Endodermal cell (in vitro differentiated cells): ENCODE measurements around the gene MAP3K2. TPM values are rescaled to one million over a fixed set of nuclear protein-coding genes. Genes with fewer than 3 reads are reported as not detected.

Experiments used
- DNase-seq: peaks from one replicate; pipeline ENCODE4 v3.0.0-alpha.2; 2017
- H3K27ac ChIP-seq: 2 replicates; pipeline ENCODE4 v1.5.1; 2013; ENCODE audit warnings: mild to moderate bottlenecking, low read depth, low read length, moderate library complexity
- H3K27me3 ChIP-seq: 2 replicates; pipeline ENCODE4 v1.6.1; 2013; ENCODE audit warnings: mild to moderate bottlenecking, low read length, moderate library complexity; ENCODE audit not compliant: insufficient read depth, control insufficient read depth, poor library complexity, severe bottlenecking
- H3K36me3 ChIP-seq: 2 replicates; pipeline ENCODE4 v1.7.0; 2013; ENCODE audit warnings: mild to moderate bottlenecking, low read length, moderate library complexity; ENCODE audit not compliant: control insufficient read depth, insufficient read depth
- H3K4me1 ChIP-seq: one replicate; pipeline ENCODE4 v1.7.0; 2013; ENCODE audit warnings: low read length; ENCODE audit not compliant: control insufficient read depth, insufficient read depth
- H3K4me3 ChIP-seq: 2 replicates; pipeline ENCODE4 v1.5.1; 2013; ENCODE audit warnings: mild to moderate bottlenecking, low read length, moderate library complexity
- H3K9ac ChIP-seq: 2 replicates; pipeline ENCODE4 v1.6.1; 2013; ENCODE audit warnings: mild to moderate bottlenecking, low read length, moderate library complexity; ENCODE audit not compliant: poor library complexity, severe bottlenecking; ENCODE audit errors: extremely low read depth
- H3K9me3 ChIP-seq: 2 replicates; pipeline ENCODE4 v1.6.1; 2013; ENCODE audit warnings: mild to moderate bottlenecking, low read length, moderate library complexity; ENCODE audit not compliant: control insufficient read depth
- H3K27ac Mint-ChIP-seq: 2 replicates; pipeline ENCODE4 v1.8.0; 2020; ENCODE audit warnings: mixed read lengths
- H3K27me3 Mint-ChIP-seq: 2 replicates; pipeline ENCODE4 v1.8.0; 2021; ENCODE audit warnings: mild to moderate bottlenecking, mixed read lengths; ENCODE audit not compliant: insufficient read depth
- H3K36me3 Mint-ChIP-seq: 2 replicates; pipeline ENCODE4 v1.8.0; 2020; ENCODE audit warnings: low read depth, mixed read lengths
- H3K4me1 Mint-ChIP-seq: 2 replicates; pipeline ENCODE4 v1.8.0; 2020; ENCODE audit warnings: mixed read lengths
- H3K4me3 Mint-ChIP-seq: 2 replicates; pipeline ENCODE4 v1.8.0; 2020; ENCODE audit warnings: mild to moderate bottlenecking, moderate library complexity, mixed read lengths
- H3K9me3 Mint-ChIP-seq: 2 replicates; pipeline ENCODE4 v1.8.0; 2020; ENCODE audit warnings: mild to moderate bottlenecking, mixed read lengths
- WGBS, 2 experiments: methylation state at CpG; one replicate each; pipeline versions ENCODE4 v1.1.5 to v1.1.7; 2013; ENCODE audit warnings: missing lambda C conversion rate in 2 of 2, mixed read lengths in 1 of 2; ENCODE audit not compliant: insufficient coverage in 1 of 2, insufficient read length in 1 of 2; 5-methylcytosine and 5-hydroxymethylcytosine counted together
- total RNA-seq, 2 donors: library from RNA; stranded (reverse); fragmentation: NEBNext Ultra II Directional in 1 of 2; extraction: Animal tissue kit (Norgen Biotek cat#: 25700) in 1 of 2; gene quantifications; 2 replicates in 1 of 2; 3 replicates in 1 of 2; pipeline ENCODE4 v1.2.1, GENCODE V29; 2021
- TF ChIP-seq, protein P1 (sequence below): fragments of 200-600 bp; sonication (generic); conservative IDR thresholded peaks from 2 replicates; pipeline ENCODE4 v1.5.0; 2021; ENCODE audit warnings: antibody characterized with exemption, mild to moderate bottlenecking

Gene MAP3K2
- total RNA-seq, 2 donors from 2014 or later: 27.9 to 31.6 TPM

- no peak overlapping the region for H3K4me3 ChIP-seq
- Mint-ChIP-seq H3K27me3 (no peaks in the 10 kb centered on the region), H3K27ac (no peak overlapping the region), H3K9me3 (peaks cover 21% of the 10 kb centered on the region), H3K4me3 (no peak overlapping the region), H3K36me3 (peaks cover 86% of the 10 kb centered on the region), H3K4me1 (no peaks in the 10 kb centered on the region)
- 90 to 95% methylated on average over 3 to 5 of the region's 5 CpGs for WGBS, 2 experiments
- H3K4me1 ChIP-seq: no peaks in the 10 kb centered on the region
- H3K27me3 ChIP-seq: no peaks in the 10 kb centered on the region
- H3K27ac ChIP-seq: no peak overlapping the region
- H3K9ac ChIP-seq: no peak overlapping the region
- TF ChIP-seq, protein P1, sequence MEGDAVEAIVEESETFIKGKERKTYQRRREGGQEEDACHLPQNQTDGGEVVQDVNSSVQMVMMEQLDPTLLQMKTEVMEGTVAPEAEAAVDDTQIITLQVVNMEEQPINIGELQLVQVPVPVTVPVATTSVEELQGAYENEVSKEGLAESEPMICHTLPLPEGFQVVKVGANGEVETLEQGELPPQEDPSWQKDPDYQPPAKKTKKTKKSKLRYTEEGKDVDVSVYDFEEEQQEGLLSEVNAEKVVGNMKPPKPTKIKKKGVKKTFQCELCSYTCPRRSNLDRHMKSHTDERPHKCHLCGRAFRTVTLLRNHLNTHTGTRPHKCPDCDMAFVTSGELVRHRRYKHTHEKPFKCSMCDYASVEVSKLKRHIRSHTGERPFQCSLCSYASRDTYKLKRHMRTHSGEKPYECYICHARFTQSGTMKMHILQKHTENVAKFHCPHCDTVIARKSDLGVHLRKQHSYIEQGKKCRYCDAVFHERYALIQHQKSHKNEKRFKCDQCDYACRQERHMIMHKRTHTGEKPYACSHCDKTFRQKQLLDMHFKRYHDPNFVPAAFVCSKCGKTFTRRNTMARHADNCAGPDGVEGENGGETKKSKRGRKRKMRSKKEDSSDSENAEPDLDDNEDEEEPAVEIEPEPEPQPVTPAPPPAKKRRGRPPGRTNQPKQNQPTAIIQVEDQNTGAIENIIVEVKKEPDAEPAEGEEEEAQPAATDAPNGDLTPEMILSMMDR: no peak
- peaks cover 93% of the 10 kb centered on the region for H3K36me3 ChIP-seq
- DNase-seq: no peak
- peaks cover 18% of the 10 kb centered on the region for H3K9me3 ChIP-seq
These were observed 108.0 kb downstream of the MAP3K2 start for GRCh38 chr2:127279781-127280180.

DNA sequence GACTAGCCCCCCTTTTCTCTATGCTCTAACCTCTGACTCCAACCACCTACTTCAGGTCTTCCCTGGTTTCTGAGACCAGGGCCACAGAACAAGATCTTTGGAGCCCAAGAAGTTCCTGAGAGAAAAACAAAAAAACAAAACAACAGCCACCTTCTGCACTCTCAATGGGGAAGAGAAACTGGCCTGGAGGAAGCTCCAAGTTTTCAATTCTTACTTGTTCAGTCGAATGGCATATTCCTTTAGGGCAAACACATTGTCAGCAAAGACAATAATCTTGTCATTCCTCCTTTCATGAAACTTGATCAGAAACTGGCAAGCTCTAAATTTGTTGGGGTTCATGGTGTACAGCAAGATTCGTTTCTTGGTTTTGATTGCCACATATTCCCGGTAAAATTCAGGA lies 108.8 kb downstream of the MAP3K2 start:
- Histone ChIP-seq H3K9ac (no peak overlapping the region), H3K4me1 (no peaks in the 10 kb centered on the region), H3K27me3 (no peaks in the 10 kb centered on the region), H3K9me3 (peaks cover 10% of the 10 kb centered on the region), H3K36me3 (peaks cover 91% of the 10 kb centered on the region), H3K27ac (no peak overlapping the region), H3K4me3 (no peak overlapping the region)
- no peak overlapping the region for H3K27ac Mint-ChIP-seq
- peaks cover 84% of the 10 kb centered on the region for H3K36me3 Mint-ChIP-seq
- 93 to 94% methylated on average over 3 of the region's 3 CpGs for WGBS, 2 experiments
- H3K4me1 Mint-ChIP-seq: no peaks in the 10 kb centered on the region
- no peak for DNase-seq
- H3K27me3 Mint-ChIP-seq: no peaks in the 10 kb centered on the region
- peaks cover 13% of the 10 kb centered on the region for H3K9me3 Mint-ChIP-seq
- no peak overlapping the region for H3K4me3 Mint-ChIP-seq
- TF ChIP-seq, protein P1: no peak

DNA sequence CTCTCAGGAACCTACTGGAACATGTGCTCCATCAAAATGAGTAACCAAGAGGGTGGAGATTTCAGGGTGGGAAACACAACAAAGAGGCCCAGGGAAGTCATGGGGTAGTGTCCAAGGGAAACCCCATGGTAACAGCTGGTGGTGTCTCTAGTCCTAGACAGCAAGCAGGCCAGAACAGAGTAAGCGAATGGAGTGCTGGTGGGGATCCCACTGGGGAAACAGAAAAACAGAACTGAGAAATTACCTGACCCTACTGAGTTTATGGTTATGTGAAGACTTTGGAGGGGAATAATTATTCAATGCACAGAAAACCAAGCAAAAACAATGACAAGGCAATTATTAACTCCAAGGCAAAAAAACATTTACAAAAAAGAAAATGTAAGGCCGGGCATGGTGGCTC lies 110.7 kb downstream of the MAP3K2 start:
- H3K36me3 Mint-ChIP-seq: peaks cover 82% of the 10 kb centered on the region
- H3K9ac ChIP-seq: no peak overlapping the region

More for the DNA sequence above, 110.7 kb downstream of the MAP3K2 start:
- Histone ChIP-seq H3K4me3 (no peak overlapping the region), H3K36me3 (peaks cover 88% of the 10 kb centered on the region), H3K27ac (no peak overlapping the region), H3K4me1 (no peaks in the 10 kb centered on the region), H3K27me3 (no peaks in the 10 kb centered on the region), H3K9me3 (no peaks in the 10 kb centered on the region)
- H3K4me3 Mint-ChIP-seq: no peak overlapping the region
- no peaks in the 10 kb centered on the region for H3K9me3 Mint-ChIP-seq
- TF ChIP-seq, protein P1: no peak
- peak overlapping the region; percentile 31 for H3K27ac Mint-ChIP-seq
- H3K27me3 Mint-ChIP-seq: no peaks in the 10 kb centered on the region
- no peaks in the 10 kb centered on the region for H3K4me1 Mint-ChIP-seq
- 96 to 100% methylated on average over 1 to 2 of the region's 2 CpGs for WGBS, 2 experiments
- no peak for DNase-seq
